CD4-positive, alpha-beta T cell treated with Interleukin-4 for 4 hours (primary cell): Measurements from ENCODE around the gene PRR29.

Source experiments
- DNase-seq: peaks from one replicate; pipeline ENCODE4 v3.0.0-alpha.2; 2020

PRR29 gene

GRCh38 chr17:64016974-64017373 lies 18.8 kb downstream of the PRR29 start:
- no peak for DNase-seq

DNA sequence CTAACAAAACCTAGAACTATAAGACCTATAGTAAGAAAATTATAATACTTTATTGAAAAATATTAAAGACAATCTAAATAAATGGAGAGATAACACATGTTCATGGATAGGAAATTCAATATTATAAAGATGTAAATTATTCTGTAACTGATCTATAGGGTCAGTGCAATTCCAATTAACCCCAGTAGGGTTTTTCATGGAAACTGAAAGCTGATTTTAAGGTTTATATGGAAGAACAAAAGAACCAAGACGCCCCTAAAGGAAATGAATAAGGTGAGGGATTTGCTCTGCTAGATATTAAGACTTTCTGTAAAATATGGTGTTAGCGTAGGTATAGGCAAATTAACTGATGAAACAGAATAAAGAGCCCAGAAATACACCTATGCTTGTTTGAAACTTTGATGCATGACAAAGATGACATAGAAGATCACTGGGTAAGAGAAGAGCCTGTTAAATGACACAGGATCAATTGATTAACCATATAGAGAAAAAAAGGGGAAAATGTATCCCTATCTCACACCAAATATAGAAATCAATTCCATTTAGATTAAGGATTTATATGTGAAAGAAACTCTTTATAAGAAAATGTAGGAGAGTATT lies 19.3 kb downstream of the PRR29 start:
- no peak for DNase-seq

GRCh38 chr17:64019551-64019961 lies 21.4 kb downstream of the PRR29 start:
- DNase-seq: peak; percentile 22

DNA sequence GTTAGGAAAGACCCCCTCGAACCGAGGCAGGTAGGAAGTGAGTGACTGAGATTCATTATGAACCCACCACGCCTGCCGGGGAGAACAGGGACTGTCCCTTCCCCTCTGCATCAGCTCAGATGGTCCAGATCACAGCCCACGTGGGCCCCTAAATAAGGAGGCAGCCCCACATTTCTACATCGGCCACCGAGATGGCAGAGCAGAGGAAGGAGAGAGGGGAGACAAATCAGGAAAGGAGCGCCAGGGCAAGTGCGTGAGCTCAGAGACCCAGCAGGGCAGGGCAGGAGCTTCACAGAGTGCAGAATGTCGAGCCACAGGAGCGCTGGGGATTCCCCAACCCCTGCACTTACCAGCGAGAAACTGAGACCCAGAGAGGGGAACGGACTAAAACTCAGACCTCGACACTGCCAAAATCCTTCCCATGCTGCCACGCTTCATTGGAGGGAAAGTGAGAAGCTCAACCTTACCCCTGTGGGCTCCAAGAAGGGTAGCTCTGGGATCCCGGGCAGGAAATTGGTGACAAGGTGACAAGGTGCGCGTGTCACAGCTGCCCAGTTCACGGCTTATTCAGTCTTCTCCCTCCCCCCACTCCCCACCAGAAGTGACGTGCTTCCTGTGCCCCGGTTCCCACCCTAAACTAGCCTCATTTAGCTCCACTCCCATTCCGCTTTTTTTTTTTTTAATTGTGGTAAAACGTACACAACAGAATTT lies 22.1 kb downstream of the PRR29 start, which contains the start of gene ICAM2:
Gene ICAM2, minus strand, starts transcription at position 578 of the 711 bp plus-strand sequence. CDS start 13,942 bp downstream, outside the sequence.
- peak; percentile 96 for DNase-seq

DNA sequence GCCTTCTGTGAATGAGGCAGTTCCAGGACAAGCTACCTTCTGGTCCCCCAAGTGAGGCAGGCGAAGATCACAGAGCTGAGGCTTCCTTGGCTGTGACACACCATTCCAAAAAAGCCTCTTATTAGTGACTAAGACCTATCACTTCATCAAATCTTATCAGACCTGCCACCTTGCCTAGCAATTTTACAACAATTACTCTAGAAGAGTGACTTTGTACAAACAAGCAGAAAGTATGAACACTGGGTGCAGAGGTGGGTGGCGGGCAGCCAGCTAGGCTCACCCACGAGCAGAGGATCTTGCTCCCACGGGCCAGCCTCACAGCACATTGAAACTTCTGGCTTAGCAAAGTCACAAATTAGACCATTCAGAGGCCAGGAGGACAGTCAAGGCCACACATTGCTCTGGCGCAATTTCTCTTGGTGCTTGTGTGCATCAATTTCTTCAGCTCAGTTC lies 24.5 kb downstream of the PRR29 start:
- DNase-seq: peak; percentile 57

DNA sequence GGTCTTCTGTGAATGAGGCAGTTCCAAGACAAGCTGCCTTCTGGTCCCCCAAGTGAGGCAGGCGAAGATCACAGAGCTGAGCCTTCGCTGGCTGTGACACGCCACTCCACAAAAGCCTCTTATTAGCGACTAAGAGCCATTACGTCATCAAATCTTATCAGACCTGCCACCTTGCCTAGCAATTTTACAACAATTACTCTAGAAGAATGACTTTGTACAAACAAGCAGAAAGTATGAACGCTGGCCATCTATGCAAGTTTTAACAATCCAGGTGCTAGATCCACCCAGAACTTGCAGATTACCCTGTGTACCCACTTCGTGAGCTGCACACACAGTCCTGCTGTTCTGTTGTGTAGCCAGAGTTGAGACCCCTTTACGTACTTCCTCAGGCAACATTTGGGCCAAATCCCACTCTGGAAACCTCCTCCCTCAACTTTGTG lies 26.1 kb downstream of the PRR29 start:
- DNase-seq: no peak

- peak; percentile 80 for DNase-seq
Observed at GRCh38 chr17:64024781-64025731, 26.9 kb downstream of the PRR29 start.

- DNase-seq: peak; percentile 93
Observed at GRCh38 chr17:64025732-64026294, 27.7 kb downstream of the PRR29 start.

- peak; percentile 84 for DNase-seq
Observed at GRCh38 chr17:64028874-64029464, 30.8 kb downstream of the PRR29 start.

DNA sequence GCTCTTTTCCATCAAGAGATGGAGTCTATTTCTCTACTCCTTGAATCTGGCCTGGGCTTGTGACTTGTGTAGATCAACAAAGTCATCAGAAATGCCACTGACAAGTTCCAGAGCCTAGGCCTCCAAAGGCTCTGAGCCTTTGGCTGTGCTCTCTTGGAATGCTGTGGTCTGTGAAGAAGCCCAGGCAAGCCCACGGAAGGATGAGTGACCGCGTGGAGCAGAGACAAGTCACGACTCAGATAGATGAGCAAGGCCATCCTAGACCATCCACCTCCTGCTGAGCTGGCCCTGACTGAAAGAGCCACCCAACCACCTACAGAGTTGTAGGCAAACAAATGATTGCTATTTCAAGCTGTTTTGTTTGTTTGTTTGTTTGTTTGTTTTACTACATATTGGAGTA lies 33.9 kb downstream of the PRR29 start:
- no peak for DNase-seq

- no peak for DNase-seq
Observed at GRCh38 chr17:64036198-64036922, 38.2 kb downstream of the PRR29 start.

- no peak for DNase-seq
Observed at GRCh38 chr17:64037180-64037579, 39.0 kb downstream of the PRR29 start.

GRCh38 chr17:64037802-64038201 lies 39.7 kb downstream of the PRR29 start:
- DNase-seq: no peak

DNA sequence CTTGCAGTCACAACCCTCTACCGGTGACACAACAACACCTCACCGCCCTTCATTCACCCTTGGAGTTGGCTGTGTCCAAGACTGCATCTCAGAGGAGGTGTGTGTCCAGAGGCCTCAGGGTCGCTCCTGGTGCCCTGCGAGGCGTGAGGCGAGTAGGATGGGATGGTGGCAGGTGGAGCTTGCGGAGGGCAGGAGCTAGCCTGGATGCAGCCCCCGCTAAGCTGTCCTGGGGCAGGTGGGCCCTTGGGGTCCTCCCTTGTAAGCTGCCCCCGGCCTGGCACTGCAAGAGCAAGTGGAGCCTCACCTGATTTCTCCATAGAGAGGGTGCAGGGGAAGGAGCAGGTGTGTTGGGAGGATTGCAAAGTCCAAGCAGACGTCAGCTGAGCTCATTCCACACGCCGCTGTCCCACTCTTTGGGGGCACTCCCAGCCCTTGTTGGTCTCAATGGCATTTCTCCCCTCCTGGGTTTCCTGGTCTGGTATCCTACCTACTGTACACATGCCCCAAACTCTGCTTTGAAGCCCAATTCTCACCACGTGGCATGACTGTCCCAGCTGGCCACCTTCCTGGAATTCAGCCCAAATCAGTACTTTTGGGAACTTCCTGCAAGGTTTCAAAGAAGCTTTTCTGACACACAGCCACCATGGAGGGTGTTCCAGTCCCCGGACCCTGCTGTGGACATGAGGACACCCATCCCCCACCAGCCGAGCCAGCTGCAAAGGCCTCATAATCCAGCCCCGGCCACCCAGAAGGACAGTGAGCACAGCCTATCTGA lies 40.4 kb downstream of the PRR29 start:
- DNase-seq: no peak

DNA sequence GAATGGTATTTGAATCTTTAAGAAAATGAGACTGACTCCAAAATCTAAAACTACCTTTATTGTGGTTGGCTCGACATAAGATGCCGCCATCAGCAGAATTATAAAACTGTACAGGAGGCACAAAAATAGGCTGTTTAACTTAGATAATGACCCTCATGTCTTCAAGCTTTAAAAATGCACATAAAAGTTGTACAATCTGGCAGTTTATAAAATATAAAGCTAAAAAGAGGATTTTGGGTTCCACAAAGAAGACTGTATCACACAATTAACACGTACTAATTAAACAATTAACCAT lies 40.9 kb downstream of the PRR29 start:
- DNase-seq: no peak

DNA sequence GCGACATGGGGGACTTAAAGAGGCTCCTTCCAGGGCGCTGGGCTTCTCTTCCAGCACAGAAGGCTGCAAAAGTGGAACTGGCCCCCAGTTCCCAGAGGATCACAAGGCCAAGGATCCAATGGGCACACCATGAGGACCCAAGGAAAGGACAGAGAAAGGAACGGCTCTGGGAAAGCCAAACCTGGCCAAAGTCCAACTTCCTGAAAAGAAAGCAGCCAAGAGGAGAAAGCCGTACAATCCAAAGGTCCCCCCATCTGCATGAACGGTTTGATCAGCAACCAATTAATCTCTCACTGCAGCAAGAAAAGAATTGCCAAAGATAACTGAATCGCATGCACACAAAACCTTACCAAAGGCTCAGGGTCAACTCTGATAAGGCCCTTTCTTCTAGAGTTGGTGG lies 42.1 kb downstream of the PRR29 start:
- no peak for DNase-seq

- DNase-seq: no peak
Observed at GRCh38 chr17:64041912-64042311, 43.8 kb downstream of the PRR29 start.

- DNase-seq: no peak
Observed at GRCh38 chr17:64042700-64043485, 44.7 kb downstream of the PRR29 start.

DNA sequence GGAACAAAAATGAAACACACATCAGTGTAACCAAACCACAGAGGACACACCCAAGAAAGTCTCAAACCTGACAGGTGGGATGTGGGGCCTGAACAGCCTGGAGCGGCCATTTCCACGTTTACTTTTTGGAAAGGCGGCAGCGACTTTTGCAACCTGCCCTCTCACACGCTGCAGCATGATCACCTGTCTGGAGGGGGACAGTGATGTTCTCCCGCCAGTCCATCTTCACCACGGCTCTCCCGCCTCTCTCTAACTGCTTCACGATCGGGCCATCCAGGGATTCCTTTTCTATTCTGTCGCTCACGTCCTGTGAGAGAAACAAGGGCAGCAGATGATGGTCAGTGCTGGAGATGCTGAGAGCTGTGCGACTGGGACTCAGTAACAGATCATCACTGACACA lies 47.0 kb downstream of the PRR29 start:
- no peak for DNase-seq

DNA sequence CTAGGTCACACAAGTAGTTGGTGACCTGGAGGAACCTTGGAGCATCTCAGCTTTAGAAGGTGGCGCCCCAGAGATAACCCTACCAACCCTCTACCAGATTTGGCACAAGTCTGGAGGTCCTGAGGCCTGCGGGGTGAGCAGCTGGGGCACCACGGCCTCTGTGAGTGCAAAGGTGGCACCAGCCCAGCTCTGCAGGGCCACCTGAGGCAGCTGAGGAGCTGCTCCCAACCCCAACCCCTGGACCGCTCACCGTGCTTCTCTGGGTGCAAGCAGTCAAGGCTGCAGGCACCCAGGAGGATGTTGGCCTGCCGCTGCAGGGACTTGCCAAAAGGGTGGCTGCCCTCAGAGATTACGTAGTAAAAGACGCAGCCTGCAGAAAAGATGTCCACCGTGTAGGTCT lies 50.7 kb downstream of the PRR29 start:
- DNase-seq: no peak
